ENCODE data around the gene ADK. TPM values are rescaled to one million over a fixed set of nuclear protein-coding genes. Genes with fewer than 3 reads are reported as not detected.
"Not testable (repeated sequence)": the region's sequence is repeated elsewhere in the genome, so short reads cannot be mapped to it uniquely, and the experiment has no call there.

ADK gene
- total RNA-seq, 1 experiment from 2014 or later: 66.6 TPM

GRCh38 chr10:74186678-74187077, 35.7 kb downstream of the ADK start:
- peaks cover 50% of the 10 kb centered on the region for H3K4me1 Mint-ChIP-seq (ENCODE audit: low read depth, unreplicated experiment)
- CTCF ChIA-PET: no interaction called here
- H3K4me3 Mint-ChIP-seq (ENCODE audit: low read depth, unreplicated experiment): no peak overlapping the region
- no TSS peak for BruUV-seq (replicated peaks)
- TF ChIP-seq, protein P1, sequence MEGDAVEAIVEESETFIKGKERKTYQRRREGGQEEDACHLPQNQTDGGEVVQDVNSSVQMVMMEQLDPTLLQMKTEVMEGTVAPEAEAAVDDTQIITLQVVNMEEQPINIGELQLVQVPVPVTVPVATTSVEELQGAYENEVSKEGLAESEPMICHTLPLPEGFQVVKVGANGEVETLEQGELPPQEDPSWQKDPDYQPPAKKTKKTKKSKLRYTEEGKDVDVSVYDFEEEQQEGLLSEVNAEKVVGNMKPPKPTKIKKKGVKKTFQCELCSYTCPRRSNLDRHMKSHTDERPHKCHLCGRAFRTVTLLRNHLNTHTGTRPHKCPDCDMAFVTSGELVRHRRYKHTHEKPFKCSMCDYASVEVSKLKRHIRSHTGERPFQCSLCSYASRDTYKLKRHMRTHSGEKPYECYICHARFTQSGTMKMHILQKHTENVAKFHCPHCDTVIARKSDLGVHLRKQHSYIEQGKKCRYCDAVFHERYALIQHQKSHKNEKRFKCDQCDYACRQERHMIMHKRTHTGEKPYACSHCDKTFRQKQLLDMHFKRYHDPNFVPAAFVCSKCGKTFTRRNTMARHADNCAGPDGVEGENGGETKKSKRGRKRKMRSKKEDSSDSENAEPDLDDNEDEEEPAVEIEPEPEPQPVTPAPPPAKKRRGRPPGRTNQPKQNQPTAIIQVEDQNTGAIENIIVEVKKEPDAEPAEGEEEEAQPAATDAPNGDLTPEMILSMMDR (IDR thresholded peaks at IDR 0.05; ENCODE audit: unreplicated experiment): no peak
- H3K27me3 Mint-ChIP-seq (ENCODE audit: unreplicated experiment): no peaks in the 10 kb centered on the region
- DNase-seq: no peak
- no peaks in the 10 kb centered on the region for H3K9me3 Mint-ChIP-seq (ENCODE audit: low read depth, unreplicated experiment)
- H3K36me3 Mint-ChIP-seq (ENCODE audit: insufficient read depth, unreplicated experiment): no peaks in the 10 kb centered on the region
- H3K27ac Mint-ChIP-seq (ENCODE audit: unreplicated experiment): no peak overlapping the region
- intact Hi-C loops (cut with micrococcal nuclease; ENCODE audit: unreplicated experiment): no loop called here

- BruUV-seq (replicated peaks): no TSS peak
- DNase-seq: no peak
- CTCF ChIA-PET: no interaction called here
- Mint-ChIP-seq H3K27me3 (ENCODE audit: unreplicated experiment) (no peaks in the 10 kb centered on the region), H3K4me1 (ENCODE audit: low read depth, unreplicated experiment) (peaks cover 52% of the 10 kb centered on the region), H3K9me3 (ENCODE audit: low read depth, unreplicated experiment) (no peaks in the 10 kb centered on the region), H3K4me3 (ENCODE audit: low read depth, unreplicated experiment) (no peak overlapping the region), H3K36me3 (ENCODE audit: insufficient read depth, unreplicated experiment) (no peaks in the 10 kb centered on the region), H3K27ac (ENCODE audit: unreplicated experiment) (no peak overlapping the region)
- TF ChIP-seq, protein P1 (IDR thresholded peaks at IDR 0.05; ENCODE audit: unreplicated experiment): no peak
- intact Hi-C loops (cut with micrococcal nuclease; ENCODE audit: unreplicated experiment): no loop called here
These were observed 36.2 kb downstream of the ADK start for GRCh38 chr10:74187237-74187636.

DNA sequence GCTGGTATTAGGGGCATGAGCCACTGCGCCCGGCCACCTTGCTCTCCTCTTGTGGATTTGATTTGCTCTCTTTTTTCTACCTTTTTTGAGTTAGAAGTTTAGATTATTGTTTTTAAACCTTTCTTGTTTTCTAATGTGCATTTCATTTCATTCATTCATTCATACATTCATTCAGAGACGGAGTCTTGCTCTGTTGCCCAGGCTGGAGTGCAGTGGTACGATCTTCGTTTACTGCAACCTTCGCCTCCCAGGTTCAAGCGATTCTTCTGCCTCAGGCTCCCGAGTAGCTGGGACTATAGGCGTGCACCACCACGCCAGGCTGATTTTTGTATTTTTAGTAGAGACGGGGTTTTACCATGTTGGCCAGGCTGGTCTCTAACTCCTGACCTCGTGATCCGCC, 37.6 kb downstream of the ADK start:
- CTCF ChIA-PET; BruUV-seq (replicated peaks): not testable (repeated sequence)
- peak overlapping the region; percentile 69 for H3K27ac Mint-ChIP-seq (ENCODE audit: unreplicated experiment)

GRCh38 chr10:74189999-74190421, 39.0 kb downstream of the ADK start:
- Mint-ChIP-seq H3K27me3 (ENCODE audit: unreplicated experiment) (no peaks in the 10 kb centered on the region), H3K4me3 (ENCODE audit: low read depth, unreplicated experiment) (peak overlapping the region; percentile 41), H3K9me3 (ENCODE audit: low read depth, unreplicated experiment) (no peaks in the 10 kb centered on the region), H3K36me3 (ENCODE audit: insufficient read depth, unreplicated experiment) (no peaks in the 10 kb centered on the region), H3K4me1 (ENCODE audit: low read depth, unreplicated experiment) (peaks cover 64% of the 10 kb centered on the region), H3K27ac (ENCODE audit: unreplicated experiment) (peak overlapping the region; percentile 69)
- peak; percentile 59 for DNase-seq
- intact Hi-C loops (cut with micrococcal nuclease; ENCODE audit: unreplicated experiment): loop anchor here (1.0 kb wide), 1 partner anchor 44 kb away; no protein-coding TSS in a partner anchor
- TF ChIP-seq, protein P1 (IDR thresholded peaks at IDR 0.05; ENCODE audit: unreplicated experiment): no peak
- CTCF ChIA-PET: interaction anchor here (0.6 to 1.7 kb wide), 8 partner anchors 8 to 659 kb away, joined by 3 to 12 read pairs (median 4); partner anchors contain the start of genes ADK and AP3M1
- no TSS peak for BruUV-seq (replicated peaks)

More for the DNA sequence above, 37.6 kb downstream of the ADK start:
- DNase-seq; intact Hi-C loops (cut with micrococcal nuclease; ENCODE audit: unreplicated experiment); H3K27me3 Mint-ChIP-seq (ENCODE audit: unreplicated experiment); H3K4me3 Mint-ChIP-seq (ENCODE audit: low read depth, unreplicated experiment); H3K9me3 Mint-ChIP-seq (ENCODE audit: low read depth, unreplicated experiment); H3K36me3 Mint-ChIP-seq (ENCODE audit: insufficient read depth, unreplicated experiment): not testable (repeated sequence)
- peaks cover 61% of the 10 kb centered on the region for H3K4me1 Mint-ChIP-seq (ENCODE audit: low read depth, unreplicated experiment)

DNA sequence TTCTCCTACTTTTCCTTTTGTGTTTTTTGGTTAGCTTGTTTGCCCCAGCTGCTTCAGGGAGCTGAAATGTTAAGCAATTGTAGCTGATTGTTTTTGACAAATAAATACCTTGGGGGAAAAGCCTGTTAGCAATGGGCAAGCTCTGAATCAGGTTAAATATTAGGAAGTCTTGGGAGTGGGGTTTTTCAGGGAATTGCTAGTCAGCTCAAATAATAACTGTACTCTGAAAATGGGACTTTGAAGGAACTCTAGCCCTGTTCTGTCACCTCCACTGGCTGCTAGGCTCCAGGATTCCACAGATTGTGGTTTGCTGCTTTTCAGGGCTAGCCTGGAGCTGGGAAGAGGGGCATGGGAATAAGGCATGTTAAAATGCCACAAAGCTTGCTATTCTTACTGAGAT, 39.5 kb downstream of the ADK start:
- H3K36me3 Mint-ChIP-seq (ENCODE audit: insufficient read depth, unreplicated experiment): no peaks in the 10 kb centered on the region
- TF ChIP-seq, protein P1 (IDR thresholded peaks at IDR 0.05; ENCODE audit: unreplicated experiment): no peak
- H3K4me3 Mint-ChIP-seq (ENCODE audit: low read depth, unreplicated experiment): peak overlapping the region; percentile 41
- no peaks in the 10 kb centered on the region for H3K27me3 Mint-ChIP-seq (ENCODE audit: unreplicated experiment)
- peak overlapping the region; percentile 69 for H3K27ac Mint-ChIP-seq (ENCODE audit: unreplicated experiment)
- peaks cover 60% of the 10 kb centered on the region for H3K4me1 Mint-ChIP-seq (ENCODE audit: low read depth, unreplicated experiment)
- no peak for DNase-seq
- BruUV-seq (replicated peaks): TSS peak; percentile 22
- H3K9me3 Mint-ChIP-seq (ENCODE audit: low read depth, unreplicated experiment): no peaks in the 10 kb centered on the region
- CTCF ChIA-PET: interaction anchor here (0.6 to 1.7 kb wide), 10 partner anchors 9 to 659 kb away, joined by 3 to 12 read pairs (median 4); partner anchors contain the start of genes ADK and AP3M1
- intact Hi-C loops (cut with micrococcal nuclease; ENCODE audit: unreplicated experiment): loop anchor here (1.0 kb wide), 1 partner anchor 44 kb away; no protein-coding TSS in a partner anchor
